Ascending aorta (tissue), 2 donors: ENCODE measurements around the gene PPAT. TPM values are rescaled to one million over a fixed set of nuclear protein-coding genes. Genes with fewer than 3 reads are reported as not detected.

Experiments used
- DNase-seq, 2 donors: peaks; one replicate each; pipeline ENCODE4 v3.0.0-alpha.2; 2019; ENCODE audit warnings: low spot score in 2 of 2
- H3K27ac ChIP-seq, 2 donors: fragments of 200-600 bp; sonication (generic); one replicate each; pipeline ENCODE4 v1.5.1; 2016 to 2017; ENCODE audit warnings: mild to moderate bottlenecking in 1 of 2
- H3K27me3 ChIP-seq: fragments of 200-600 bp; sonication (generic); one replicate; pipeline ENCODE4 v1.5.1; 2017
- H3K36me3 ChIP-seq, 2 donors: fragments of 200-600 bp; sonication (generic); one replicate each; pipeline ENCODE4 v1.5.1; 2016
- H3K4me1 ChIP-seq, 2 donors: fragments of 200-600 bp; sonication (generic); one replicate each; pipeline ENCODE4 v1.5.1; 2016 to 2017; ENCODE audit warnings: mild to moderate bottlenecking in 1 of 2
- H3K4me3 ChIP-seq, 2 donors: fragments of 200-600 bp; sonication (generic); one replicate each; pipeline ENCODE4 v1.5.1; 2016 to 2017; ENCODE audit warnings: mild to moderate bottlenecking in 1 of 2
- H3K9me3 ChIP-seq, 2 donors: fragments of 200-600 bp; sonication (generic); one replicate each; pipeline ENCODE4 v1.5.1; 2016
- intact Hi-C: fragments of 100-400 bp; cut with DNase I; formaldehyde crosslinking; loops from one replicate; pipeline ENCODE4 v1.15.1; 2023
- total RNA-seq: library from RNA; depleted of rRNA; stranded (reverse); fragments of >200 nt; gene quantifications from one replicate; pipeline ENCODE4 v1.1.0, GENCODE V29; 2016
- TF ChIP-seq, protein P1 (sequence below), 3 experiments: fragments of 200-600 bp in 2 of 3; fragments of 450-650 bp in 1 of 3; sonication (generic) in 2 of 3; IDR thresholded peaks; one replicate each; pipeline ENCODE4 v1.5.1; 2016 to 2019; ENCODE audit warnings: antibody characterized with exemption in 3 of 3, mild to moderate bottlenecking in 1 of 3, moderate library complexity in 1 of 3

The PPAT gene
- total RNA-seq, 1 donor from 2014 or later = 3.6 TPM

GRCh38 chr4:56425518-56425917, 9.9 kb downstream of the PPAT start:
- DNase-seq = no peak
- H3K4me3 ChIP-seq = no peak overlapping the region
- H3K9me3 ChIP-seq = no peaks in the 10 kb centered on the region
- H3K4me1 ChIP-seq = no peaks in the 10 kb centered on the region
- intact Hi-C loops = loop anchor here (2.0 to 5.0 kb wide), 2 partner anchors 42 to 411 kb away; partner anchors contain the start of gene SRP72
- no peaks in the 10 kb centered on the region for H3K36me3 ChIP-seq
- H3K27ac ChIP-seq = no peak overlapping the region
- H3K27me3 ChIP-seq = no peaks in the 10 kb centered on the region
- TF ChIP-seq, protein P1, sequence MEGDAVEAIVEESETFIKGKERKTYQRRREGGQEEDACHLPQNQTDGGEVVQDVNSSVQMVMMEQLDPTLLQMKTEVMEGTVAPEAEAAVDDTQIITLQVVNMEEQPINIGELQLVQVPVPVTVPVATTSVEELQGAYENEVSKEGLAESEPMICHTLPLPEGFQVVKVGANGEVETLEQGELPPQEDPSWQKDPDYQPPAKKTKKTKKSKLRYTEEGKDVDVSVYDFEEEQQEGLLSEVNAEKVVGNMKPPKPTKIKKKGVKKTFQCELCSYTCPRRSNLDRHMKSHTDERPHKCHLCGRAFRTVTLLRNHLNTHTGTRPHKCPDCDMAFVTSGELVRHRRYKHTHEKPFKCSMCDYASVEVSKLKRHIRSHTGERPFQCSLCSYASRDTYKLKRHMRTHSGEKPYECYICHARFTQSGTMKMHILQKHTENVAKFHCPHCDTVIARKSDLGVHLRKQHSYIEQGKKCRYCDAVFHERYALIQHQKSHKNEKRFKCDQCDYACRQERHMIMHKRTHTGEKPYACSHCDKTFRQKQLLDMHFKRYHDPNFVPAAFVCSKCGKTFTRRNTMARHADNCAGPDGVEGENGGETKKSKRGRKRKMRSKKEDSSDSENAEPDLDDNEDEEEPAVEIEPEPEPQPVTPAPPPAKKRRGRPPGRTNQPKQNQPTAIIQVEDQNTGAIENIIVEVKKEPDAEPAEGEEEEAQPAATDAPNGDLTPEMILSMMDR (IDR thresholded peaks at IDR 0.05) = no peak

GRCh38 chr4:56424697-56425514, 10.5 kb downstream of the PPAT start:
- intact Hi-C loops = loop anchor here (2.0 to 5.0 kb wide), 2 partner anchors 42 to 412 kb away; partner anchors contain the start of gene SRP72
- no peak for DNase-seq
- TF ChIP-seq, protein P1 (IDR thresholded peaks at IDR 0.05) = peak in 2 of 3 experiments; percentile 50 to 64
- Histone ChIP-seq H3K27me3 (no peaks in the 10 kb centered on the region), H3K36me3 (no peaks in the 10 kb centered on the region), H3K4me1 (no peaks in the 10 kb centered on the region), H3K4me3 (no peak overlapping the region), H3K9me3 (no peaks in the 10 kb centered on the region), H3K27ac (no peak overlapping the region)

DNA sequence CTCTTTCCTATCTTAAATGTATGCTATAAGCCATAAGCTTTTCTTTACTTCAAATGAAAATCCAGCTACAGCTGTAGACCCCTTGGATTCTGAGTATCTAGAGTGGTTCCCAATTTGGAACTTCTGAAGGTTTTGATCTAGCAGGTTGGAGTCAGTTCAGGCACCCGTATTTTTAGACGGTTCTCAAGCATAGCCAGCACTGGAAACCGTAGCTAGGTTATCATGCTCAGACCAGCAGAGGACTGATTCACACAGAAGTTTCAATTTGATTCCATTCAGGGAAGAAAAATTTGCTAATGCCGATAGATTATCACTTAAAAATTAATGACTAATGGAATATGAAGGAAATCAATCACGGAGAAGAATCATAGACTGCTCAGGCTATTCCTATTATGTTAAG, 11.2 kb downstream of the PPAT start:
- no peak for DNase-seq
- no peak overlapping the region for H3K27ac ChIP-seq
- H3K9me3 ChIP-seq = no peaks in the 10 kb centered on the region
- TF ChIP-seq, protein P1 (IDR thresholded peaks at IDR 0.05) = no peak
- H3K27me3 ChIP-seq = no peaks in the 10 kb centered on the region
- no peaks in the 10 kb centered on the region for H3K36me3 ChIP-seq
- no peaks in the 10 kb centered on the region for H3K4me1 ChIP-seq
- intact Hi-C loops = loop anchor here (2.0 kb wide), 1 partner anchor 413 kb away; no protein-coding TSS in a partner anchor
- no peak overlapping the region for H3K4me3 ChIP-seq

- TF ChIP-seq, protein P1 (IDR thresholded peaks at IDR 0.05) = no peak
- Histone ChIP-seq H3K36me3 (no peaks in the 10 kb centered on the region), H3K4me1 (no peaks in the 10 kb centered on the region), H3K27me3 (no peaks in the 10 kb centered on the region), H3K9me3 (no peaks in the 10 kb centered on the region), H3K4me3 (no peak overlapping the region), H3K27ac (no peak overlapping the region)
- intact Hi-C loops = no loop called here
- DNase-seq = no peak
These were observed 18.0 kb downstream of the PPAT start for GRCh38 chr4:56417396-56417795.

DNA sequence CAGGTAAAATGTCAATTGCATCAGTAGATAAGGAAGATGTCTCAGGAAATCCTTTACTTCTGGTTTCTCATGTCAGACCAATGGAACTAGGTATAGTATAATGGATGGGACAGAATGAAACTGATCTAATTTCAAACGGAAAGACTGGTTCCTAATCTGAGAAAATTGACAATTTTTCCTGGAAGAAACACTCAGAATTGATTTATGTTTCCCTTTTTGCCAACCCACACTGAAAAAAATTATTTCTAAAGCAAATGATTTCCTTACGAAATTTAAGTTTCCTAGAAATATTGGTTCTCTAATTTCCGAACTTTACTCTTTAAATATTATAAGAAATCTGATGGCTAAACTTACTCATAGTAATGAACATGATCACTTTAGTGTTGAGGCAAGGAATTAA, 19.1 kb downstream of the PPAT start:
- intact Hi-C loops = no loop called here

More for the DNA sequence above, 19.1 kb downstream of the PPAT start:
- H3K27ac ChIP-seq = no peak overlapping the region
- TF ChIP-seq, protein P1 (IDR thresholded peaks at IDR 0.05) = no peak
- H3K4me3 ChIP-seq = no peak overlapping the region
- no peaks in the 10 kb centered on the region for H3K27me3 ChIP-seq
- DNase-seq = no peak
- no peaks in the 10 kb centered on the region for H3K36me3 ChIP-seq
- no peaks in the 10 kb centered on the region for H3K4me1 ChIP-seq
- H3K9me3 ChIP-seq = no peaks in the 10 kb centered on the region
